Caco-2 (cell line): ENCODE data around the gene RPA1. TPM values are rescaled to one million over a fixed set of nuclear protein-coding genes. Genes with fewer than 3 reads are reported as not detected.

Experiments used
- BruUV-seq: library from RNA; stranded (reverse); fragments of 400-500 nt; replicated peaks from 2 replicates; lab custom pipeline; 2021; lab: Mats Ljungman, UMichigan
- CTCF ChIA-PET: fragments of 300-600 bp; sonication (Branson Sonifier 250); formaldehyde crosslinking; loops from one replicate; lab custom pipeline; 2022; ENCODE audit warnings: antibody characterized with exemption; lab: Charles Lee
- POLR2A ChIA-PET: fragments of 300-600 bp; sonication (Branson Sonifier 250); formaldehyde crosslinking; loops from one replicate; lab custom pipeline; 2022; ENCODE audit warnings: antibody characterized with exemption; lab: Charles Lee
- DNase-seq, 2 experiments: peaks; one replicate each; pipeline versions ENCODE4 v3.0.0 to v3.0.0-alpha.2; 2020 to 2022
- H3K27me3 ChIP-seq: replicated peaks from 2 replicates; pipeline ENCODE4 v1.6.0; 2011; ENCODE audit warnings: low read length; ENCODE audit not compliant: control insufficient read depth, insufficient read depth
- H3K36me3 ChIP-seq: 2 replicates; pipeline ENCODE4 v1.5.1; 2011; ENCODE audit warnings: low read length; ENCODE audit not compliant: control insufficient read depth, insufficient read depth
- H3K4me1 ChIP-seq: fragments of 250-450 bp; sonication (Bioruptor Pico); 2 replicates; pipeline ENCODE4 v1.5.1; 2020; ENCODE audit warnings: mild to moderate bottlenecking
- H3K4me3 ChIP-seq: 2 replicates; pipeline ENCODE4 v1.5.1; 2011; ENCODE audit warnings: low read depth, mild to moderate bottlenecking, control low read depth, low read length
- H3K9me3 ChIP-seq: fragments of 250-450 bp; sonication (Bioruptor Pico); 2 replicates; pipeline ENCODE4 v1.5.1; 2020; ENCODE audit warnings: mild to moderate bottlenecking, moderate library complexity
- H3K27ac Mint-ChIP-seq: one replicate; pipeline ENCODE4 v1.8.0; 2022; ENCODE audit warnings: mixed read lengths; ENCODE audit not compliant: unreplicated experiment
- H3K27me3 Mint-ChIP-seq: one replicate; pipeline ENCODE4 v1.8.0; 2022; ENCODE audit warnings: mixed read lengths; ENCODE audit not compliant: insufficient read depth, unreplicated experiment
- H3K36me3 Mint-ChIP-seq: one replicate; pipeline ENCODE4 v1.8.0; 2022; ENCODE audit warnings: mild to moderate bottlenecking, mixed read lengths; ENCODE audit not compliant: insufficient read depth, unreplicated experiment
- H3K4me1 Mint-ChIP-seq: one replicate; pipeline ENCODE4 v1.8.0; 2022; ENCODE audit warnings: low read depth, mixed read lengths; ENCODE audit not compliant: unreplicated experiment
- H3K4me3 Mint-ChIP-seq: one replicate; pipeline ENCODE4 v1.8.0; 2022; ENCODE audit warnings: mild to moderate bottlenecking, moderate library complexity, mixed read lengths; ENCODE audit not compliant: unreplicated experiment
- H3K9me3 Mint-ChIP-seq: one replicate; pipeline ENCODE4 v1.8.0; 2022; ENCODE audit warnings: mixed read lengths; ENCODE audit not compliant: unreplicated experiment
- intact Hi-C: fragments of 100-400 bp; cut with micrococcal nuclease; formaldehyde crosslinking; loops from one replicate; pipeline ENCODE4 v1.10.0; 2022; ENCODE audit not compliant: unreplicated experiment
- total RNA-seq: library from RNA; stranded (reverse); gene quantifications from 2 replicates; pipeline ENCODE4 v1.2.3, GENCODE V29; 2022
- TF ChIP-seq, protein P1 (sequence below), 2 experiments: fragments of 200-600 bp in 1 of 2; IDR thresholded peaks; 1 replicate in 1 of 2; 2 replicates in 1 of 2; pipeline versions ENCODE4 v1.5.1 to v1.8.0; 2011 to 2022; ENCODE audit warnings: antibody characterized with exemption in 1 of 2, control low read depth in 1 of 2, inconsistent platforms in 1 of 2, low read depth in 1 of 2, low read length in 1 of 2, mild to moderate bottlenecking in 1 of 2, moderate library complexity in 1 of 2; ENCODE audit not compliant: insufficient read depth in 1 of 2, severe bottlenecking in 1 of 2, unreplicated experiment in 1 of 2

RPA1 gene
- total RNA-seq, 1 experiment from 2014 or later = 167 TPM

DNA sequence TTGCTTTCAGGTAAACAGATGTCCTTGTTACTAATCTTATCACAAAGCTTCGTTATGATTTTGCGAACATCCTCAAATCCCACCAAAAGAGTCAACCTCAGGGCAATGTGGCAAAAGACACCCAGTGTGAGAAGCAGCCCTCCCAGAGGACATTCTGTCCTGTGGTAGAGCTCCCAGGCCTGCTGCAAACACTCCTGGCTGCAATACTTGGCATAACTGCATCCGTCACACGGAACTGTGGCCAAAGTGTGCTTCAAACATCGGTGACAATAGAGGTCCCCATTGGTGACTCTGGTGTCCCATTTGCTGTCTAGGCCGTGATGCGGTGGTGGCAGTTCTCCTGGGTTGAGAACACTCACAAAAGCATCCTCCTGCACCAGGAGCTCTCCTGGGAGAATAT lies 29.6 kb upstream of the RPA1 start:
- ChIA-PET POLR2A (interaction anchor here (0.5 kb wide), 1 partner anchor 1174 kb away, joined by 3 read pairs; no protein-coding TSS in a partner anchor), CTCF (no interaction called here)
- Histone ChIP-seq H3K36me3 (0 out of 2 replicates have a peak, but pooled peaks cover 1% of the 10 kb centered on the region), H3K4me1 (no peaks in the 10 kb centered on the region), H3K4me3 (no peak overlapping the region), H3K9me3 (no peaks in the 10 kb centered on the region), H3K27me3 (no peaks in the 10 kb centered on the region)
- no peaks in the 10 kb centered on the region for H3K4me1 Mint-ChIP-seq
- H3K27ac Mint-ChIP-seq = no peak overlapping the region
- TF ChIP-seq, protein P1, sequence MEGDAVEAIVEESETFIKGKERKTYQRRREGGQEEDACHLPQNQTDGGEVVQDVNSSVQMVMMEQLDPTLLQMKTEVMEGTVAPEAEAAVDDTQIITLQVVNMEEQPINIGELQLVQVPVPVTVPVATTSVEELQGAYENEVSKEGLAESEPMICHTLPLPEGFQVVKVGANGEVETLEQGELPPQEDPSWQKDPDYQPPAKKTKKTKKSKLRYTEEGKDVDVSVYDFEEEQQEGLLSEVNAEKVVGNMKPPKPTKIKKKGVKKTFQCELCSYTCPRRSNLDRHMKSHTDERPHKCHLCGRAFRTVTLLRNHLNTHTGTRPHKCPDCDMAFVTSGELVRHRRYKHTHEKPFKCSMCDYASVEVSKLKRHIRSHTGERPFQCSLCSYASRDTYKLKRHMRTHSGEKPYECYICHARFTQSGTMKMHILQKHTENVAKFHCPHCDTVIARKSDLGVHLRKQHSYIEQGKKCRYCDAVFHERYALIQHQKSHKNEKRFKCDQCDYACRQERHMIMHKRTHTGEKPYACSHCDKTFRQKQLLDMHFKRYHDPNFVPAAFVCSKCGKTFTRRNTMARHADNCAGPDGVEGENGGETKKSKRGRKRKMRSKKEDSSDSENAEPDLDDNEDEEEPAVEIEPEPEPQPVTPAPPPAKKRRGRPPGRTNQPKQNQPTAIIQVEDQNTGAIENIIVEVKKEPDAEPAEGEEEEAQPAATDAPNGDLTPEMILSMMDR (IDR thresholded peaks at IDR 0.05; ENCODE audit: insufficient read depth in 1 of 2, low read depth in 1 of 2, low read length in 1 of 2, severe bottlenecking in 1 of 2, unreplicated experiment in 1 of 2) = no peak
- no peaks in the 10 kb centered on the region for H3K27me3 Mint-ChIP-seq
- BruUV-seq = TSS peak; percentile 74
- peaks cover 72% of the 10 kb centered on the region for H3K36me3 Mint-ChIP-seq
- H3K9me3 Mint-ChIP-seq = no peaks in the 10 kb centered on the region
- DNase-seq = no peak
- no peak overlapping the region for H3K4me3 Mint-ChIP-seq
- intact Hi-C loops = no loop called here

DNA sequence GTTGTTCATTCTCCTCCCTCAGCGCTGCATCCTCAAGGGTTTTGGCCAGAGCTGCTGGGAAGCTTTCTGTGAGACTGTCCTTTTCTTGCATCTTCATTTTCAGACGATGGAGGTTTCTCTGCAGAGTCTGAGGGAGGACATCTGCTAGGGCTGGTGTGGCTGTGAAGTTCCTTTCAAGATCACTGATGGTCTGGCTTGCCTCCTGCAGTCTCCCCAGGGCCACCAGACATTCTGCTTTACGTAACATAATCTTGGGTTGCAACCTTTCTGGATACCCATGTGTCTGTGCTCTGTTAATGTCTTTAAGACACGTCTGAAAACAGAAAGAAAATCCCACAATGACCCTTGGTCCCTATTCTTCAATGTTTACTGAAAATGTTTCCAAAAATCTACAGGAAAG lies 29.1 kb upstream of the RPA1 start:
- Histone ChIP-seq H3K9me3 (no peaks in the 10 kb centered on the region), H3K27me3 (no peaks in the 10 kb centered on the region), H3K4me3 (no peak overlapping the region), H3K36me3 (0 out of 2 replicates have a peak, but pooled peaks cover 1% of the 10 kb centered on the region), H3K4me1 (no peaks in the 10 kb centered on the region)
- H3K9me3 Mint-ChIP-seq = no peaks in the 10 kb centered on the region
- no TSS peak for BruUV-seq
- no peak overlapping the region for H3K27ac Mint-ChIP-seq
- TF ChIP-seq, protein P1 (IDR thresholded peaks at IDR 0.05; ENCODE audit: insufficient read depth in 1 of 2, low read depth in 1 of 2, low read length in 1 of 2, severe bottlenecking in 1 of 2, unreplicated experiment in 1 of 2) = no peak
- peaks cover 72% of the 10 kb centered on the region for H3K36me3 Mint-ChIP-seq
- DNase-seq = no peak
- intact Hi-C loops = no loop called here
- no peaks in the 10 kb centered on the region for H3K4me1 Mint-ChIP-seq
- H3K4me3 Mint-ChIP-seq = no peak overlapping the region
- POLR2A ChIA-PET = interaction anchor here (0.5 kb wide), 1 partner anchor 1173 kb away, joined by 3 read pairs; no protein-coding TSS in a partner anchor
- CTCF ChIA-PET = no interaction called here
- no peaks in the 10 kb centered on the region for H3K27me3 Mint-ChIP-seq

DNA sequence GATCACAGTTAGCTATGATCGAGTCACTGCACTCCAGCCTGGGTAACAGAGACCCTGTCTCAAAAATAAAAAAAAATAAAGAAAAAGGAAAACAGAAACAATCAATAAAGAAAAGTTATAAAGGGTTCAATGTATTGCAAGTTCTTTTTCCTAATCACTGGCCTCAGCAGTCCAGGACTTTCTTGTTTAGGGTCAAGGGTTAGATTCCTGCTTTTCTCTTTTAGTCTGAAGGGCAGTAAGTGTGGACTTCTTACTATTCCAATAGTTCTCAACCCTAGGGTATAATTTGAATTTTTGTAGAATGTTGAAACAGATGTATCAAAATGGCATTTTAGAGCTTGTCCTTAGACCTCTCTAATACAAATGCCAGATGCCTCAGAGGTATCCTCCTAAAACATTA lies 27.4 kb upstream of the RPA1 start:
- peaks cover 72% of the 10 kb centered on the region for H3K36me3 Mint-ChIP-seq
- 0 out of 2 replicates have a peak, but pooled peaks cover 1% of the 10 kb centered on the region for H3K36me3 ChIP-seq

More for the DNA sequence above, 27.4 kb upstream of the RPA1 start:
- Histone ChIP-seq H3K27me3 (no peaks in the 10 kb centered on the region), H3K4me3 (no peak overlapping the region), H3K9me3 (no peaks in the 10 kb centered on the region), H3K4me1 (no peaks in the 10 kb centered on the region)
- CTCF ChIA-PET = no interaction called here
- H3K27me3 Mint-ChIP-seq = no peaks in the 10 kb centered on the region
- no peak for DNase-seq
- H3K4me3 Mint-ChIP-seq = no peak overlapping the region
- BruUV-seq = no TSS peak
- H3K27ac Mint-ChIP-seq = no peak overlapping the region
- intact Hi-C loops = no loop called here
- H3K9me3 Mint-ChIP-seq = no peaks in the 10 kb centered on the region
- H3K4me1 Mint-ChIP-seq = no peaks in the 10 kb centered on the region
- TF ChIP-seq, protein P1 (IDR thresholded peaks at IDR 0.05; ENCODE audit: insufficient read depth in 1 of 2, low read depth in 1 of 2, low read length in 1 of 2, severe bottlenecking in 1 of 2, unreplicated experiment in 1 of 2) = no peak
- POLR2A ChIA-PET = no interaction called here
